Spleen (tissue), 7 donors: ENCODE data around the gene SGTA.

Source experiments
- POLR2A ChIP-seq, 3 donors: fragments of 450-650 bp; IDR thresholded peaks; one replicate each; pipeline ENCODE4 v1.5.1; 2017; ENCODE audit warnings: antibody characterized with exemption in 3 of 3, mild to moderate bottlenecking in 1 of 3
- POLR2AphosphoS5 ChIP-seq, 3 donors: sonication (generic); formaldehyde crosslinking; IDR thresholded peaks; one replicate each; pipeline ENCODE4 v1.5.1; 2017; ENCODE audit warnings: antibody characterized with exemption in 3 of 3
- TF ChIP-seq, protein P1 (sequence below), 11 experiments: fragments of 200-600 bp in 7 of 11; fragments of 450-650 bp in 4 of 11; sonication (generic) in 4 of 11; IDR thresholded peaks in 8 of 11; conservative IDR thresholded peaks in 3 of 11; 1 replicate in 7 of 11; 2 replicates in 4 of 11; pipeline versions ENCODE4 v1.4.0 to v1.8.0; 2016 to 2021; ENCODE audit warnings: antibody characterized with exemption in 11 of 11, inconsistent platforms in 4 of 11, mild to moderate bottlenecking in 1 of 11
- donor health status: DM: no; HTN: no; CAD: no; lungs with moderate emphysema.
- donor health status: DM: no; HTN: no; CAD: no.
- donor health status: DM: no; HTN: no; CAD: no.

- no peak for TF ChIP-seq POLR2A (IDR thresholded peaks at IDR 0.05)
- TF ChIP-seq, protein P1, sequence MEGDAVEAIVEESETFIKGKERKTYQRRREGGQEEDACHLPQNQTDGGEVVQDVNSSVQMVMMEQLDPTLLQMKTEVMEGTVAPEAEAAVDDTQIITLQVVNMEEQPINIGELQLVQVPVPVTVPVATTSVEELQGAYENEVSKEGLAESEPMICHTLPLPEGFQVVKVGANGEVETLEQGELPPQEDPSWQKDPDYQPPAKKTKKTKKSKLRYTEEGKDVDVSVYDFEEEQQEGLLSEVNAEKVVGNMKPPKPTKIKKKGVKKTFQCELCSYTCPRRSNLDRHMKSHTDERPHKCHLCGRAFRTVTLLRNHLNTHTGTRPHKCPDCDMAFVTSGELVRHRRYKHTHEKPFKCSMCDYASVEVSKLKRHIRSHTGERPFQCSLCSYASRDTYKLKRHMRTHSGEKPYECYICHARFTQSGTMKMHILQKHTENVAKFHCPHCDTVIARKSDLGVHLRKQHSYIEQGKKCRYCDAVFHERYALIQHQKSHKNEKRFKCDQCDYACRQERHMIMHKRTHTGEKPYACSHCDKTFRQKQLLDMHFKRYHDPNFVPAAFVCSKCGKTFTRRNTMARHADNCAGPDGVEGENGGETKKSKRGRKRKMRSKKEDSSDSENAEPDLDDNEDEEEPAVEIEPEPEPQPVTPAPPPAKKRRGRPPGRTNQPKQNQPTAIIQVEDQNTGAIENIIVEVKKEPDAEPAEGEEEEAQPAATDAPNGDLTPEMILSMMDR (IDR thresholded peaks at IDR 0.05 in 8 of 11, conservative IDR thresholded peaks at IDR 0.05 in 3 of 11) = no peak
- no peak for TF ChIP-seq POLR2AphosphoS5 (IDR thresholded peaks at IDR 0.05)
These were observed 8.4 kb upstream of the SGTA start for GRCh38 chr19:2791440-2791839.
